Stomach (tissue), 4 donors: Measurements from ENCODE around the gene PRR18.

Experiments
- EP300 ChIP-seq: sonication (generic); formaldehyde crosslinking; IDR thresholded peaks from one replicate; pipeline ENCODE4 v1.6.1; 2017; ENCODE audit warnings: antibody characterized with exemption
- POLR2A ChIP-seq, 4 donors: fragments of 450-650 bp; IDR thresholded peaks; one replicate each; pipeline ENCODE4 v1.6.1; 2016; ENCODE audit warnings: antibody characterized with exemption in 4 of 4, control low read depth in 2 of 4, mild to moderate bottlenecking in 1 of 4, moderate library complexity in 1 of 4
- TF ChIP-seq, protein P1 (sequence below), 7 experiments: fragments of 450-650 bp in 4 of 7; fragments of 200-600 bp in 3 of 7; sonication (generic) in 3 of 7; IDR thresholded peaks; one replicate each; pipeline ENCODE4 v1.5.1; 2016 to 2019; ENCODE audit warnings: antibody characterized with exemption in 7 of 7, control low read depth in 2 of 7, mild to moderate bottlenecking in 1 of 7

- TF ChIP-seq, protein P1, sequence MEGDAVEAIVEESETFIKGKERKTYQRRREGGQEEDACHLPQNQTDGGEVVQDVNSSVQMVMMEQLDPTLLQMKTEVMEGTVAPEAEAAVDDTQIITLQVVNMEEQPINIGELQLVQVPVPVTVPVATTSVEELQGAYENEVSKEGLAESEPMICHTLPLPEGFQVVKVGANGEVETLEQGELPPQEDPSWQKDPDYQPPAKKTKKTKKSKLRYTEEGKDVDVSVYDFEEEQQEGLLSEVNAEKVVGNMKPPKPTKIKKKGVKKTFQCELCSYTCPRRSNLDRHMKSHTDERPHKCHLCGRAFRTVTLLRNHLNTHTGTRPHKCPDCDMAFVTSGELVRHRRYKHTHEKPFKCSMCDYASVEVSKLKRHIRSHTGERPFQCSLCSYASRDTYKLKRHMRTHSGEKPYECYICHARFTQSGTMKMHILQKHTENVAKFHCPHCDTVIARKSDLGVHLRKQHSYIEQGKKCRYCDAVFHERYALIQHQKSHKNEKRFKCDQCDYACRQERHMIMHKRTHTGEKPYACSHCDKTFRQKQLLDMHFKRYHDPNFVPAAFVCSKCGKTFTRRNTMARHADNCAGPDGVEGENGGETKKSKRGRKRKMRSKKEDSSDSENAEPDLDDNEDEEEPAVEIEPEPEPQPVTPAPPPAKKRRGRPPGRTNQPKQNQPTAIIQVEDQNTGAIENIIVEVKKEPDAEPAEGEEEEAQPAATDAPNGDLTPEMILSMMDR (IDR thresholded peaks at IDR 0.05): no peak
- TF ChIP-seq POLR2A (IDR thresholded peaks at IDR 0.05) (no peak), EP300 (no peak)
Observed at GRCh38 chr6:166286839-166287271, 21.3 kb downstream of the PRR18 start.
